ENCODE measurements around the gene TRAF1.

GRCh38 chr9:120938851-120939250 is 12.3 kb upstream of the TRAF1 start:
- no peak for TF ChIP-seq CTCF (IDR thresholded peaks at IDR 0.05)
- no peak for TF ChIP-seq POLR2A (IDR thresholded peaks at IDR 0.05)

Measured in Peyer's patch (tissue), 4 donors.